Measurements from ENCODE around the gene SHISA7.
A peak's percentile ranks its signal among the peaks of the same experiment; 100 is the strongest.
"Not testable (repeated sequence)": the region's sequence is repeated elsewhere in the genome, so short reads cannot be mapped to it uniquely, and the experiment has no call there.

Gene SHISA7

GRCh38 chr19:55424518-55424917 lies 18.6 kb downstream of the SHISA7 start:
- no peaks in the 10 kb centered on the region for H3K9me2 ChIP-seq (replicated peaks; ENCODE audit: low read depth, low read length)
- H3K4me3 ChIP-seq (ENCODE audit: low read length, poor library complexity, severe bottlenecking) = no peak overlapping the region
- H2AFZ ChIP-seq (ENCODE audit: low read length) = no peak overlapping the region
- H3K9me3 ChIP-seq (ENCODE audit: insufficient read depth, low read depth, low read length) = no peaks in the 10 kb centered on the region
- no peak overlapping the region for H3K9ac ChIP-seq (ENCODE audit: low read depth, low read length, poor library complexity, severe bottlenecking)
- peaks cover 19% of the 10 kb centered on the region for H3K4me1 ChIP-seq (ENCODE audit: insufficient read depth, low read length, poor library complexity, severe bottlenecking)
- H4K20me1 ChIP-seq (ENCODE audit: insufficient read depth, low read length, poor library complexity, severe bottlenecking) = no peaks in the 10 kb centered on the region
- H3K36me3 ChIP-seq (ENCODE audit: insufficient read depth, low read length) = no peaks in the 10 kb centered on the region
- H3K4me2 ChIP-seq (ENCODE audit: low read depth, low read length, poor library complexity, severe bottlenecking) = no peak overlapping the region
- TF ChIP-seq, protein P1, sequence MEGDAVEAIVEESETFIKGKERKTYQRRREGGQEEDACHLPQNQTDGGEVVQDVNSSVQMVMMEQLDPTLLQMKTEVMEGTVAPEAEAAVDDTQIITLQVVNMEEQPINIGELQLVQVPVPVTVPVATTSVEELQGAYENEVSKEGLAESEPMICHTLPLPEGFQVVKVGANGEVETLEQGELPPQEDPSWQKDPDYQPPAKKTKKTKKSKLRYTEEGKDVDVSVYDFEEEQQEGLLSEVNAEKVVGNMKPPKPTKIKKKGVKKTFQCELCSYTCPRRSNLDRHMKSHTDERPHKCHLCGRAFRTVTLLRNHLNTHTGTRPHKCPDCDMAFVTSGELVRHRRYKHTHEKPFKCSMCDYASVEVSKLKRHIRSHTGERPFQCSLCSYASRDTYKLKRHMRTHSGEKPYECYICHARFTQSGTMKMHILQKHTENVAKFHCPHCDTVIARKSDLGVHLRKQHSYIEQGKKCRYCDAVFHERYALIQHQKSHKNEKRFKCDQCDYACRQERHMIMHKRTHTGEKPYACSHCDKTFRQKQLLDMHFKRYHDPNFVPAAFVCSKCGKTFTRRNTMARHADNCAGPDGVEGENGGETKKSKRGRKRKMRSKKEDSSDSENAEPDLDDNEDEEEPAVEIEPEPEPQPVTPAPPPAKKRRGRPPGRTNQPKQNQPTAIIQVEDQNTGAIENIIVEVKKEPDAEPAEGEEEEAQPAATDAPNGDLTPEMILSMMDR (conservative IDR thresholded peaks at IDR 0.05; ENCODE audit: low read length) = no peak
- no peak for TF ChIP-seq EZH2phosphoT487 (IDR thresholded peaks at IDR 0.05; ENCODE audit: borderline replicate concordance)
- peaks cover 4% of the 10 kb centered on the region for H3F3A ChIP-seq (ENCODE audit: low read depth)
- H3K27me3 ChIP-seq (ENCODE audit: insufficient read depth, low read length, poor library complexity, severe bottlenecking) = no peaks in the 10 kb centered on the region
- no peaks in the 10 kb centered on the region for H3K79me2 ChIP-seq (ENCODE audit: insufficient read depth, low read length)

- no peaks in the 10 kb centered on the region for H4K20me1 ChIP-seq (ENCODE audit: insufficient read depth, low read length, poor library complexity, severe bottlenecking)
- no peaks in the 10 kb centered on the region for H3K36me3 ChIP-seq (ENCODE audit: insufficient read depth, low read length)
- no peaks in the 10 kb centered on the region for H3K9me2 ChIP-seq (replicated peaks; ENCODE audit: low read depth, low read length)
- no peak overlapping the region for H3K4me3 ChIP-seq (ENCODE audit: low read length, poor library complexity, severe bottlenecking)
- no peaks in the 10 kb centered on the region for H3K79me2 ChIP-seq (ENCODE audit: insufficient read depth, low read length)
- no peak overlapping the region for H3K9ac ChIP-seq (ENCODE audit: low read depth, low read length, poor library complexity, severe bottlenecking)
- no peak overlapping the region for H3K4me2 ChIP-seq (ENCODE audit: low read depth, low read length, poor library complexity, severe bottlenecking)
- H3K27me3 ChIP-seq (ENCODE audit: insufficient read depth, low read length, poor library complexity, severe bottlenecking) = no peaks in the 10 kb centered on the region
- no peaks in the 10 kb centered on the region for H3K9me3 ChIP-seq (ENCODE audit: insufficient read depth, low read depth, low read length)
- TF ChIP-seq, protein P1 (conservative IDR thresholded peaks at IDR 0.05; ENCODE audit: low read length) = no peak
- no peak for TF ChIP-seq EZH2phosphoT487 (IDR thresholded peaks at IDR 0.05; ENCODE audit: borderline replicate concordance)
- peaks cover 19% of the 10 kb centered on the region for H3K4me1 ChIP-seq (ENCODE audit: insufficient read depth, low read length, poor library complexity, severe bottlenecking)
- H3F3A ChIP-seq (ENCODE audit: low read depth) = peaks cover 4% of the 10 kb centered on the region
- H2AFZ ChIP-seq (ENCODE audit: low read length) = no peak overlapping the region
Measured at GRCh38 chr19:55423225-55424005, 19.7 kb downstream of the SHISA7 start.

GRCh38 chr19:55421281-55421680 lies 21.8 kb downstream of the SHISA7 start:
- Histone ChIP-seq H3K4me2 (ENCODE audit: low read depth, low read length, poor library complexity, severe bottlenecking) (peak overlapping the region; percentile 60), H3K4me1 (ENCODE audit: insufficient read depth, low read length, poor library complexity, severe bottlenecking) (peaks cover 19% of the 10 kb centered on the region), H3K9ac (ENCODE audit: low read depth, low read length, poor library complexity, severe bottlenecking) (peak overlapping the region; percentile 59), H3K4me3 (ENCODE audit: low read length, poor library complexity, severe bottlenecking) (peak overlapping the region; percentile 20)
- not testable (repeated sequence) for H3K9me2 ChIP-seq (replicated peaks; ENCODE audit: low read depth, low read length); H2AFZ ChIP-seq (ENCODE audit: low read length); H3K27me3 ChIP-seq (ENCODE audit: insufficient read depth, low read length, poor library complexity, severe bottlenecking); H3K79me2 ChIP-seq (ENCODE audit: insufficient read depth, low read length); H4K20me1 ChIP-seq (ENCODE audit: insufficient read depth, low read length, poor library complexity, severe bottlenecking); H3K36me3 ChIP-seq (ENCODE audit: insufficient read depth, low read length); H3F3A ChIP-seq (ENCODE audit: low read depth); H3K9me3 ChIP-seq (ENCODE audit: insufficient read depth, low read depth, low read length)
